DOHH2 (cell line): ENCODE measurements around the gene PODXL.

Experiments used
- H3F3A ChIP-seq: fragments of 200-600 bp; sonication (generic), shearing (Covaris generic); 2 replicates; pipeline ENCODE4 v1.6.0; 2016; ENCODE audit warnings: antibody characterized with exemption, mild to moderate bottlenecking; ENCODE audit not compliant: control insufficient read depth, insufficient read depth
- H3K27ac ChIP-seq: fragments of 200-600 bp; sonication (generic); 2 replicates; pipeline ENCODE4 v1.5.1; 2014; ENCODE audit warnings: low read depth, mild to moderate bottlenecking, low read length, moderate library complexity
- H3K27me3 ChIP-seq: fragments of 200-600 bp; sonication (generic); 2 replicates; pipeline ENCODE4 v1.6.1; 2014; ENCODE audit warnings: mild to moderate bottlenecking, low read length, mixed read lengths; ENCODE audit not compliant: control insufficient read depth
- H3K36me3 ChIP-seq: fragments of 200-600 bp; sonication (generic); 2 replicates; pipeline ENCODE4 v1.6.1; 2014; ENCODE audit warnings: mild to moderate bottlenecking, low read length, moderate library complexity, mixed read lengths; ENCODE audit not compliant: control insufficient read depth
- H3K4me1 ChIP-seq: fragments of 200-600 bp; sonication (generic); 2 replicates; pipeline ENCODE4 v1.6.1; 2014; ENCODE audit warnings: mild to moderate bottlenecking, low read length, mixed read lengths; ENCODE audit not compliant: control insufficient read depth
- H3K4me2 ChIP-seq: fragments of 200-600 bp; sonication (generic); 2 replicates; pipeline ENCODE4 v1.6.0; 2014; ENCODE audit warnings: mild to moderate bottlenecking, low read length, moderate library complexity
- H3K4me3 ChIP-seq: fragments of 200-600 bp; sonication (generic); 2 replicates; pipeline ENCODE4 v1.5.1; 2014; ENCODE audit warnings: mild to moderate bottlenecking, low read length, mixed read lengths
- H3K79me2 ChIP-seq: fragments of 200-600 bp; sonication (generic); 2 replicates; pipeline ENCODE4 v1.6.1; 2014; ENCODE audit warnings: mild to moderate bottlenecking, low read length, mixed read lengths; ENCODE audit not compliant: control insufficient read depth
- H3K9me2 ChIP-seq: fragments of 200-600 bp; sonication (generic); replicated peaks from 2 replicates; pipeline ENCODE4 v1.6.1; 2014; ENCODE audit warnings: mild to moderate bottlenecking, low read length, mixed read lengths; ENCODE audit not compliant: control insufficient read depth
- H3K9me3 ChIP-seq: fragments of 200-600 bp; sonication (generic); 2 replicates; pipeline ENCODE4 v1.6.1; 2014; ENCODE audit warnings: antibody characterized with exemption, low read length, mixed read lengths; ENCODE audit not compliant: control insufficient read depth, insufficient read depth
- H4K20me1 ChIP-seq: fragments of 200-600 bp; sonication (generic); 2 replicates; pipeline ENCODE4 v1.6.0; 2014; ENCODE audit warnings: low read depth, mild to moderate bottlenecking, antibody characterized with exemption, low read length, moderate library complexity; ENCODE audit not compliant: control insufficient read depth, insufficient read depth
- CTCF ChIP-seq: fragments of 200-600 bp; sonication (generic); IDR thresholded peaks from one replicate; pipeline ENCODE4 v1.5.1; 2014; ENCODE audit warnings: antibody characterized with exemption, mild to moderate bottlenecking, low read depth, low read length; ENCODE audit not compliant: poor library complexity, severe bottlenecking
- EZH2phosphoT487 ChIP-seq: fragments of 200-600 bp; sonication (generic); IDR thresholded peaks from 2 replicates; pipeline ENCODE4 v1.6.1; 2017; ENCODE audit warnings: borderline replicate concordance, mild to moderate bottlenecking, antibody characterized with exemption, low read length, moderate library complexity, mixed read lengths

The PODXL gene

GRCh38 chr7:131552053-131552452 is 4.4 kb downstream of the PODXL start:
- no peaks in the 10 kb centered on the region for H3K9me2 ChIP-seq
- H3K9me3 ChIP-seq = no peaks in the 10 kb centered on the region
- H3K4me2 ChIP-seq = no peak overlapping the region
- H3F3A ChIP-seq = no peaks in the 10 kb centered on the region
- H3K4me3 ChIP-seq = no peak overlapping the region
- H3K79me2 ChIP-seq = no peaks in the 10 kb centered on the region
- no peak for TF ChIP-seq CTCF
- no peak for TF ChIP-seq EZH2phosphoT487
- no peak overlapping the region for H3K27ac ChIP-seq
- peaks cover 28% of the 10 kb centered on the region for H3K27me3 ChIP-seq
- peaks cover 33% of the 10 kb centered on the region for H3K4me1 ChIP-seq
- H3K36me3 ChIP-seq = no peaks in the 10 kb centered on the region
- 0 out of 2 replicates have a peak, but pooled peaks cover 5% of the 10 kb centered on the region for H4K20me1 ChIP-seq

- Histone ChIP-seq H3K27ac (no peak overlapping the region), H3K4me2 (no peak overlapping the region), H3F3A (no peaks in the 10 kb centered on the region), H3K9me3 (no peaks in the 10 kb centered on the region), H3K4me1 (peaks cover 24% of the 10 kb centered on the region), H3K27me3 (peaks cover 19% of the 10 kb centered on the region), H3K79me2 (no peaks in the 10 kb centered on the region), H3K36me3 (no peaks in the 10 kb centered on the region), H3K9me2 (no peaks in the 10 kb centered on the region), H4K20me1 (0 out of 2 replicates have a peak, but pooled peaks cover 5% of the 10 kb centered on the region), H3K4me3 (no peak overlapping the region)
- TF ChIP-seq EZH2phosphoT487 = no peak
- no peak for TF ChIP-seq CTCF
Measured at GRCh38 chr7:131550846-131551245, 5.6 kb downstream of the PODXL start.

GRCh38 chr7:131548371-131548770 is 8.1 kb downstream of the PODXL start:
- Histone ChIP-seq H3K9me3 (no peaks in the 10 kb centered on the region), H3K27ac (no peak overlapping the region), H3K9me2 (no peaks in the 10 kb centered on the region), H3K27me3 (peaks cover 3% of the 10 kb centered on the region; the same call in 1 of the 2 replicates), H3K4me3 (no peak overlapping the region), H3K79me2 (no peaks in the 10 kb centered on the region), H3K4me1 (no peaks in the 10 kb centered on the region; the same call in 1 of the 2 replicates), H4K20me1 (0 out of 2 replicates have a peak, but pooled peaks cover 4% of the 10 kb centered on the region), H3F3A (no peaks in the 10 kb centered on the region), H3K4me2 (no peak overlapping the region), H3K36me3 (no peaks in the 10 kb centered on the region)
- TF ChIP-seq EZH2phosphoT487 (no peak), CTCF (no peak)

GRCh38 chr7:131547589-131547988 is 8.8 kb downstream of the PODXL start:
- H3K4me3 ChIP-seq = no peak overlapping the region
- no peak overlapping the region for H3K27ac ChIP-seq
- no peaks in the 10 kb centered on the region for H3K36me3 ChIP-seq

More at GRCh38 chr7:131547589-131547988, 8.8 kb downstream of the PODXL start:
- H4K20me1 ChIP-seq = 0 out of 2 replicates have a peak, but pooled peaks cover 4% of the 10 kb centered on the region
- H3K4me2 ChIP-seq = no peak overlapping the region
- no peaks in the 10 kb centered on the region for H3K9me2 ChIP-seq
- no peaks in the 10 kb centered on the region for H3K4me1 ChIP-seq
- no peaks in the 10 kb centered on the region for H3F3A ChIP-seq
- H3K9me3 ChIP-seq = no peaks in the 10 kb centered on the region
- H3K79me2 ChIP-seq = no peaks in the 10 kb centered on the region
- H3K27me3 ChIP-seq = no peaks in the 10 kb centered on the region
- TF ChIP-seq EZH2phosphoT487 (no peak), CTCF (no peak)
